Ishikawa (cell line): ENCODE results near the gene FRAS1.

Experiments
- CEBPB ChIP-seq: IDR thresholded peaks from 2 replicates; pipeline ENCODE4 v1.6.1; 2012
- CREB1 ChIP-seq: IDR thresholded peaks from 2 replicates; pipeline ENCODE4 v1.6.1; 2012; ENCODE audit warnings: low read depth
- EGR1 ChIP-seq: IDR thresholded peaks from 2 replicates; pipeline ENCODE4 v1.6.1; 2012
- EP300 ChIP-seq: IDR thresholded peaks from 2 replicates; pipeline ENCODE4 v1.6.1; 2012; ENCODE audit warnings: borderline replicate concordance
- FOXM1 ChIP-seq: IDR thresholded peaks from 2 replicates; pipeline ENCODE4 v1.6.1; 2012; ENCODE audit warnings: low read depth, borderline replicate concordance
- NFIC ChIP-seq: IDR thresholded peaks from 2 replicates; pipeline ENCODE4 v1.6.1; 2012
- RAD21 ChIP-seq: IDR thresholded peaks from 2 replicates; pipeline ENCODE4 v1.6.1; 2012; ENCODE audit warnings: low read depth
- TAF1 ChIP-seq: IDR thresholded peaks from 2 replicates; pipeline ENCODE4 v1.6.1; 2012; ENCODE audit warnings: low read depth, mild to moderate bottlenecking
- TCF12 ChIP-seq: IDR thresholded peaks from 2 replicates; pipeline ENCODE4 v1.6.1; 2012; ENCODE audit warnings: low read depth
- TEAD4 ChIP-seq: IDR thresholded peaks from 2 replicates; pipeline ENCODE4 v1.6.1; 2012
- YY1 ChIP-seq: IDR thresholded peaks from 2 replicates; pipeline ENCODE4 v1.6.1; 2012; ENCODE audit warnings: low read depth
- ZBTB7A ChIP-seq: IDR thresholded peaks from 2 replicates; pipeline ENCODE4 v1.6.1; 2012; ENCODE audit warnings: low read depth
- TF ChIP-seq, protein P1 (sequence below): IDR thresholded peaks from 2 replicates; pipeline ENCODE4 v1.6.1; 2012; ENCODE audit warnings: low read depth, mild to moderate bottlenecking
- TF ChIP-seq, protein P2 (sequence below): IDR thresholded peaks from 2 replicates; pipeline ENCODE4 v1.6.1; 2012
- TF ChIP-seq, protein P3 (sequence below): IDR thresholded peaks from 2 replicates; pipeline ENCODE4 v1.6.1; 2012

Gene FRAS1

DNA sequence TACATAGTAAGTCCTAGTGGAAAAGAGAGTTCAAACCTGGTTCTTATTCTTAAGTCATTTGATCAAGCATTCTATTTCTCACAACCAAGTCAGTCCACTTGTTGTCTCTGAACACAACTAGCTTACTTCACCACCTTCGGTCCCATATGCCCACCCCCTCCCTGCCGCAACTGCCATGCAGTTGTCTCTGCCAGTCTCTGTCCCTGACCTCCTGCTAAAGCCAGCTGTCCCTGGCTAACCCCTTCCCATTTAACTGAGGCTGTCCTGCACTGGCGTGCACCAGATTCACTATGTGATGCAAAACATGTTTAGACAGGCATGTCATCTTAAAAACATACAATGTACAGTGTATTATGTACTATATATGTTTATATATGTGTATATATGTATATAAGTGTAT is 12.7 kb downstream of the FRAS1 start:
- TF ChIP-seq, protein P1, sequence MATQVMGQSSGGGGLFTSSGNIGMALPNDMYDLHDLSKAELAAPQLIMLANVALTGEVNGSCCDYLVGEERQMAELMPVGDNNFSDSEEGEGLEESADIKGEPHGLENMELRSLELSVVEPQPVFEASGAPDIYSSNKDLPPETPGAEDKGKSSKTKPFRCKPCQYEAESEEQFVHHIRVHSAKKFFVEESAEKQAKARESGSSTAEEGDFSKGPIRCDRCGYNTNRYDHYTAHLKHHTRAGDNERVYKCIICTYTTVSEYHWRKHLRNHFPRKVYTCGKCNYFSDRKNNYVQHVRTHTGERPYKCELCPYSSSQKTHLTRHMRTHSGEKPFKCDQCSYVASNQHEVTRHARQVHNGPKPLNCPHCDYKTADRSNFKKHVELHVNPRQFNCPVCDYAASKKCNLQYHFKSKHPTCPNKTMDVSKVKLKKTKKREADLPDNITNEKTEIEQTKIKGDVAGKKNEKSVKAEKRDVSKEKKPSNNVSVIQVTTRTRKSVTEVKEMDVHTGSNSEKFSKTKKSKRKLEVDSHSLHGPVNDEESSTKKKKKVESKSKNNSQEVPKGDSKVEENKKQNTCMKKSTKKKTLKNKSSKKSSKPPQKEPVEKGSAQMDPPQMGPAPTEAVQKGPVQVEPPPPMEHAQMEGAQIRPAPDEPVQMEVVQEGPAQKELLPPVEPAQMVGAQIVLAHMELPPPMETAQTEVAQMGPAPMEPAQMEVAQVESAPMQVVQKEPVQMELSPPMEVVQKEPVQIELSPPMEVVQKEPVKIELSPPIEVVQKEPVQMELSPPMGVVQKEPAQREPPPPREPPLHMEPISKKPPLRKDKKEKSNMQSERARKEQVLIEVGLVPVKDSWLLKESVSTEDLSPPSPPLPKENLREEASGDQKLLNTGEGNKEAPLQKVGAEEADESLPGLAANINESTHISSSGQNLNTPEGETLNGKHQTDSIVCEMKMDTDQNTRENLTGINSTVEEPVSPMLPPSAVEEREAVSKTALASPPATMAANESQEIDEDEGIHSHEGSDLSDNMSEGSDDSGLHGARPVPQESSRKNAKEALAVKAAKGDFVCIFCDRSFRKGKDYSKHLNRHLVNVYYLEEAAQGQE = no peak
- TF ChIP-seq YY1 (no peak), RAD21 (no peak), CREB1 (no peak), EGR1 (no peak), NFIC (no peak), CEBPB (no peak), TCF12 (no peak), ZBTB7A (no peak), TEAD4 (no peak), EP300 (no peak)
- TF ChIP-seq, protein P2, sequence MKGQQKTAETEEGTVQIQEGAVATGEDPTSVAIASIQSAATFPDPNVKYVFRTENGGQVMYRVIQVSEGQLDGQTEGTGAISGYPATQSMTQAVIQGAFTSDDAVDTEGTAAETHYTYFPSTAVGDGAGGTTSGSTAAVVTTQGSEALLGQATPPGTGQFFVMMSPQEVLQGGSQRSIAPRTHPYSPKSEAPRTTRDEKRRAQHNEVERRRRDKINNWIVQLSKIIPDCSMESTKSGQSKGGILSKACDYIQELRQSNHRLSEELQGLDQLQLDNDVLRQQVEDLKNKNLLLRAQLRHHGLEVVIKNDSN = no peak

DNA sequence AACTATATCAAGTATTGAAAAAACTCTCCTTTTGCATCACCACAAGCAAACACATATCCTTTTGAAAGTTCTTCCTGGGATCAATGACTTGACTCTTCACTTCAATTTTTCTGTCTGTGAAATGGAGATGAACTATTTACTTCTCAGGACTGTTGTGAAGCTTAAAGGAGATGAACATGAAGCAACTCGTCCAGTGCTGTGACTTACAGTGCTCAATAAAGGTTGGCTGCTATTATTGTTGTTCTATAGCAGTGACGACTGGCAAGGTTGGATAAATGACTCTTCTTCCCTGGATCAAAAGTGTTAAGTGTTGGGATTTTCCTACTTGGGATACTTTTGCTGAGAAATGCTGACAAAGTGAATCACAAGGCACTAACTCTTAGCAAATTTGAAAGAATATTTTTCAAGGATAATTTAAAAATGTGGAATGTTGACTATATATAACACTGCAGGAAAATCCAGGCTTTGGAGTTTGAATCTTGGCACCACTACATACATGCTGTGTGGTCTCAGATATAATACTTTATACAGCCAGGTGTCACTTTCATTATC is 13.7 kb downstream of the FRAS1 start:
- TF ChIP-seq TAF1 (no peak), CEBPB (no peak), EP300 (no peak), TCF12 (no peak), ZBTB7A (no peak), FOXM1 (no peak), RAD21 (no peak), CREB1 (no peak), YY1 (no peak)
- TF ChIP-seq, protein P2 = no peak
- TF ChIP-seq, protein P1 = no peak
- TF ChIP-seq, protein P3, sequence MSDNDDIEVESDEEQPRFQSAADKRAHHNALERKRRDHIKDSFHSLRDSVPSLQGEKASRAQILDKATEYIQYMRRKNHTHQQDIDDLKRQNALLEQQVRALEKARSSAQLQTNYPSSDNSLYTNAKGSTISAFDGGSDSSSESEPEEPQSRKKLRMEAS = no peak

DNA sequence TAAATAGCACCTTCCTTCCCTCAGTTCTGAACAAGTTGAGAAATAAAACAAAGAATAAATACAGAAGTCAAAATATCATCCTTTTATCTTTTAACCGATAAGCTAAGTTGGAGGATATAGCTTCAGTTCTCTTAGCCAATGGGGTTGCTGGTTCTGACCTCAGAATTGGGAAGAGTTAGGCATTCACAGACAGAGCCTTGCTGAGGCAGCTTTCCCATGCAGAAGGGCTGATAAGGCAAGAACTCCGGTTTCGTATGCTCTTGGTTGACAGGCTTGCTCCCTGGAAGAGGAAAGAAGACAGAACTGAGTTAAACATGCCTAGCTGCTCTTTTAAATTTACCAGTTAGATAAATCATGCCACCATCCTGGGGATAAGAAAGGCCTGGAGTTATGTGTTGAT is 17.6 kb downstream of the FRAS1 start:
- TF ChIP-seq NFIC = no peak
- TF ChIP-seq EGR1 = no peak
- TF ChIP-seq YY1 = no peak
- no peak for TF ChIP-seq TCF12
- no peak for TF ChIP-seq EP300
- TF ChIP-seq ZBTB7A = no peak
- no peak for TF ChIP-seq TEAD4
- TF ChIP-seq, protein P3 = no peak
- no peak for TF ChIP-seq FOXM1
- TF ChIP-seq CREB1 = no peak
- no peak for TF ChIP-seq TAF1
- TF ChIP-seq, protein P1 = no peak
- TF ChIP-seq, protein P2 = no peak
- no peak for TF ChIP-seq CEBPB
- no peak for TF ChIP-seq RAD21

DNA sequence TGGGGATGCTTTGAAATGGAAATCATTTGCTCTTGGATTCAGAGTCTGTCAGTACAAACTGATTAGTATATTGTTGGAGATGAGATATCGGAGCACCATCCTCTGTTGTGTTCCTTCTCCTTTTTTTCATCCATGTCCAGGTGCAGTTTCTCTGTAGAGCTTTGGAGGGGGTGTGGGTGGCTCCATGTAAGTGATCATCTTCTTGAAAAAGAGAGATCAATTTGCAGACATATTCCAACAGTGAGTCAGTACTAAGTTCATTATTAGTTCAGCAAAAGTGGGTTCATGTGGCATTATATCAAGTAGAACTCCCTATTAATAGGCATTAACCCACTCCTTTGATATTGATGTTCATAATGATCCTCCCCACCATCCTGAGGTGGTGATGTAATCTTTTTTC is 18.9 kb downstream of the FRAS1 start:
- TF ChIP-seq TCF12 (no peak), RAD21 (no peak), FOXM1 (no peak), YY1 (no peak), EP300 (no peak), CREB1 (no peak), TEAD4 (no peak), EGR1 (no peak), TAF1 (no peak), CEBPB (no peak), ZBTB7A (no peak)
- TF ChIP-seq, protein P1 = no peak
- TF ChIP-seq, protein P2 = no peak
- TF ChIP-seq, protein P3 = no peak
